Liver (tissue), 3 donors: ENCODE measurements around the gene TACC2.

Experiments used
- CTCF ChIP-seq: fragments of 150-350 bp; IDR thresholded peaks from 2 replicates; pipeline ENCODE4 v1.5.1; 2017; ENCODE audit warnings: improper control_type of control experiment, low read depth, low read length; ENCODE audit not compliant: missing input control
- JUND ChIP-seq, 2 donors: IDR thresholded peaks; 2 replicates each; pipeline ENCODE4 v1.6.1; 2016; ENCODE audit warnings: antibody characterized with exemption in 2 of 2
- donor health status: healthy.
- donor health status: healthy.

GRCh38 chr10:122197611-122198222 lies 208.8 kb downstream of the TACC2 start:
- no peak for TF ChIP-seq CTCF
- TF ChIP-seq JUND (IDR thresholded peaks at IDR 0.05), result peak in 1 of 2 donors; percentile 18
